Endothelial cell of umbilical vein (primary cell): Measurements from ENCODE around the gene ZNF768.

Source experiments
- MAX ChIP-seq: IDR thresholded peaks from 2 replicates; pipeline ENCODE4 v1.6.1; 2011; ENCODE audit not compliant: insufficient read depth, insufficient read length
- POLR2AphosphoS5 ChIP-seq: IDR thresholded peaks from 2 replicates; pipeline ENCODE4 v1.6.1; 2012; ENCODE audit warnings: low read depth, mild to moderate bottlenecking, control low read depth, low read length, moderate library complexity; ENCODE audit not compliant: insufficient read depth

GRCh38 chr16:30476991-30477390, 49.4 kb downstream of the ZNF768 start:
- TF ChIP-seq MAX (no peak), POLR2AphosphoS5 (no peak)
